ENCODE data around the gene MAJIN.

The MAJIN gene

DNA sequence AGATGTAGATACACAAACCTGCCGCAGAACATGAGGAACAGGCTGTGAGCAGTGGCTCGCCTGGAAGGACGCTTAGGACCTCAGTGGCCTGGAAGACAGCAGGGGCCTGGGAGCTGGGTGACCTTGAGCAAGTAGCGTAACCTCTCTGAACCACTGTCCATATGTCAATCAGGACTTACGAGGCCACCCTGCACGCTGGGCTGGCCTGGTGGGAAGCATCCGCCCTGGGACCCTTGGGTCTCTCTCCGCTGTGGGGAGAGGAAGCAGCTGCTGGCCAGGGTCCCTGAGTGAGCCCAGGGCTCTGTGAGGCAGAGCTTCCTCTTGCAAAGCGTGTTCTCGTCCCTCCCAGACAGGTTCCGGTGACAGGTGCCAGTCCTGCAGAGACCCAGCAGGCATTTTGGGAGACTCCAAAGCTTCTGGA lies 79.5 kb downstream of the MAJIN start:
- DNase-seq (ENCODE audit: low read depth) = no peak

- DNase-seq (ENCODE audit: low read depth) = no peak
Observed at GRCh38 chr11:64891880-64892279, 80.0 kb downstream of the MAJIN start.

GRCh38 chr11:64891215-64891848 lies 80.6 kb downstream of the MAJIN start:
- DNase-seq (ENCODE audit: low read depth) = no peak

- no peak for DNase-seq (ENCODE audit: low read depth)
Observed at GRCh38 chr11:64890522-64890939, 81.4 kb downstream of the MAJIN start.

GRCh38 chr11:64888729-64889511 lies 83.0 kb downstream of the MAJIN start:
- no peak for DNase-seq (ENCODE audit: low read depth)

- DNase-seq (ENCODE audit: low read depth) = no peak
Observed at GRCh38 chr11:64888406-64888728, 83.5 kb downstream of the MAJIN start.
